ENCODE measurements around the gene RAB35. TPM values are rescaled to one million over a fixed set of nuclear protein-coding genes. Genes with fewer than 3 reads are reported as not detected.
A peak's percentile ranks its signal among the peaks of the same experiment; 100 is the strongest.

RAB35 gene
- 37.2 to 49.6 TPM (median 44.4 TPM) in 3 replicates for total RNA-seq
- long read RNA-seq, transcript RAB35-201 (6 exons, 2,945 nt) = major isoform, 17 of 21 reads
- long read RNA-seq, partial matches to known transcripts = 1 of 21 reads
- long read RNA-seq, other reads (novel, unspliced or antisense) = 3 of 21 reads

DNA sequence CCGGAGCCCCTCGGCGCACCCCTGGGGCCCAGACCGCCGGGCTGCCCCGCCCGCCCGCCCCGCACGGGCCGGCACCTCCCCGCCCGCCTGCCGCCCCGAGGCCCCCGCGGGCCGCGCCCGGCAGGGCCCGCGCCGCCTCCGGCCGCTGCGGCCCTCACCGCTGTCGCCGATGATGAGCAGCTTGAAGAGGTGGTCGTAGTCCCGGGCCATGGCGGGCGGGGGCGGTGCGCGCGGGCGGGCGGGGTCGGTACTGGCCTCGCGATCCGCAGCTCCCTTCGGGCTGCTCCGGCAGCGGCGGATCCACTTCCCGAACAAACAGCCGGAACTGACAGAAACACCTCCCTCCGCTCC lies at the start of gene RAB35:
Gene RAB35, minus strand, starts transcription at position 313 of the 351 bp plus-strand sequence. Its CDS starts 103 bp downstream, at position 210.
- Mint-ChIP-seq H3K4me1 (ENCODE audit: low read depth) (peaks cover 66% of the 10 kb centered on the region), H3K27ac (ENCODE audit: unreplicated experiment) (peak within 1 kb of the TSS; percentile 95), H3K27me3 (ENCODE audit: low read depth) (no peaks in the 10 kb centered on the region), H3K4me3 (ENCODE audit: unreplicated experiment) (peak within 1 kb of the TSS; percentile 98), H3K36me3 (ENCODE audit: low read depth) (peaks cover 1% of the 10 kb centered on the region), H3K9me3 (ENCODE audit: low read depth) (no peaks in the 10 kb centered on the region)
- no peak for DNase-seq (ENCODE audit: low spot score)
- TF ChIP-seq, protein P1, sequence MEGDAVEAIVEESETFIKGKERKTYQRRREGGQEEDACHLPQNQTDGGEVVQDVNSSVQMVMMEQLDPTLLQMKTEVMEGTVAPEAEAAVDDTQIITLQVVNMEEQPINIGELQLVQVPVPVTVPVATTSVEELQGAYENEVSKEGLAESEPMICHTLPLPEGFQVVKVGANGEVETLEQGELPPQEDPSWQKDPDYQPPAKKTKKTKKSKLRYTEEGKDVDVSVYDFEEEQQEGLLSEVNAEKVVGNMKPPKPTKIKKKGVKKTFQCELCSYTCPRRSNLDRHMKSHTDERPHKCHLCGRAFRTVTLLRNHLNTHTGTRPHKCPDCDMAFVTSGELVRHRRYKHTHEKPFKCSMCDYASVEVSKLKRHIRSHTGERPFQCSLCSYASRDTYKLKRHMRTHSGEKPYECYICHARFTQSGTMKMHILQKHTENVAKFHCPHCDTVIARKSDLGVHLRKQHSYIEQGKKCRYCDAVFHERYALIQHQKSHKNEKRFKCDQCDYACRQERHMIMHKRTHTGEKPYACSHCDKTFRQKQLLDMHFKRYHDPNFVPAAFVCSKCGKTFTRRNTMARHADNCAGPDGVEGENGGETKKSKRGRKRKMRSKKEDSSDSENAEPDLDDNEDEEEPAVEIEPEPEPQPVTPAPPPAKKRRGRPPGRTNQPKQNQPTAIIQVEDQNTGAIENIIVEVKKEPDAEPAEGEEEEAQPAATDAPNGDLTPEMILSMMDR (IDR thresholded peaks at IDR 0.05) = no peak

DNA sequence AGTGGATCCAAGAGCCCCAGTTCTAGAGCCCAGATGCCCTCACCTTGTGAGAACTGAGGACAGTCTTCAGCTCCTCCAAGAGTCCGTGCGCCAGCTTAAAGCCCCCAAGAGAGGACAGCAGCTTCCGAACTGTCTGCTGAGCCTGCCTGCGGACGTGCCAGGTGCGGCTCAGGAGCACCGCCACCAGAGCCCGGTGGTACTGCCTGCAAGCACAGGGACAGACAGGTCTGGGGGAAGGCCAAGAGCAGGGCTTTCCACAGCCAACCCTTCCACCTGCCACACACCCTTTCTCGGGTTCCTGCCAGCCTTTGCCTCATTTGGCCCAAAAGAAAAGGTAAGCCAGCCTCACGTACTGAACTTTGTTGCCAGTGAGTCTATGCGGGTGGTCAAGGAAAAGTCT lies 47.7 kb upstream of the RAB35 start:
- Mint-ChIP-seq H3K27me3 (ENCODE audit: low read depth) (no peaks in the 10 kb centered on the region), H3K36me3 (ENCODE audit: low read depth) (peaks cover 48% of the 10 kb centered on the region)

DNA sequence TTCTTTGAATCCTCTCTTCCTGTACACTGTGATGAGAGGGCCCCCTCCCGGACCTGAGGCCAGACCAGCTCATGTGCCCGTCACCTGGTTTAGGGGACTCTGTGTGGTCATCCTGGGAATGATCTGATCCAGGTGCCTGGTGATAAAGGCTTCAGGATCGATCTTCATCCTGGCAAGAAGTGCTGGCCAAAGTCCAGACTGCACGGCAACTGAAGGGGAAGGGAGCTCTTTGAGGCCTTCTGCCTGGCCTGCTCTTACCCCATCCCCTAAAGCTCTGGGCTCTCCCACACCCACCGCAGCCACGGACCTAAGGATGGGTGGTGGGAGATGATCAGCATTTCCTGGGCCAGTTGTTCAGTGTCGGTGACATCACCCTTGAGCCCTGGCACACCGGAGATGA lies 46.2 kb upstream of the RAB35 start:
- no peak for DNase-seq (ENCODE audit: low spot score)
- Mint-ChIP-seq H3K4me1 (ENCODE audit: low read depth) (no peaks in the 10 kb centered on the region), H3K27me3 (ENCODE audit: low read depth) (no peaks in the 10 kb centered on the region), H3K9me3 (ENCODE audit: low read depth) (no peaks in the 10 kb centered on the region), H3K36me3 (ENCODE audit: low read depth) (peaks cover 45% of the 10 kb centered on the region), H3K27ac (ENCODE audit: unreplicated experiment) (no peak overlapping the region), H3K4me3 (ENCODE audit: unreplicated experiment) (no peak overlapping the region)
- TF ChIP-seq, protein P1 (IDR thresholded peaks at IDR 0.05) = no peak

More for the DNA sequence above, 47.7 kb upstream of the RAB35 start:
- TF ChIP-seq, protein P1 (IDR thresholded peaks at IDR 0.05) = no peak
- Mint-ChIP-seq H3K9me3 (ENCODE audit: low read depth) (no peaks in the 10 kb centered on the region), H3K4me3 (ENCODE audit: unreplicated experiment) (no peak overlapping the region), H3K27ac (ENCODE audit: unreplicated experiment) (no peak overlapping the region), H3K4me1 (ENCODE audit: low read depth) (no peaks in the 10 kb centered on the region)
- no peak for DNase-seq (ENCODE audit: low spot score)

DNA sequence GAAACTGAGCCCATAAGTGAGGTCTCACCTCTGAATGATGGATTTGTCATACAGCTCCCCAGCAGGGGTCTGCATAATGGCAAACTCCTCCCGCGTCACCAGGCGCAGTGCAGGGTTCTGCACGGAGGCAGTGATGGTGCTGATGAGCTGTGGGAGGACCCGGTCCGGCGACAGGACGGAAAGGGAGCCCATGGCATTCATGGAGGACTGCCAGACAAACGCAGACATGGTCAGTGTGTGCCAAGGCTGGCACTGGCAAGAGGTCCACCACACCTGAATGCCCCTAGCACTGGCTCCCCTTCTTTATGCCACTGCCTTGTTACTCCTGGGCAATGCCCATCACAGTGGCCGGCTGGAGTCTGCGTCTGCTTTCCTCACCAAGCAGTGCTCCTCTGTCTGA lies 45.3 kb upstream of the RAB35 start:
- no peaks in the 10 kb centered on the region for H3K27me3 Mint-ChIP-seq (ENCODE audit: low read depth)
- no peak for DNase-seq (ENCODE audit: low spot score)
- H3K36me3 Mint-ChIP-seq (ENCODE audit: low read depth) = peaks cover 51% of the 10 kb centered on the region
- no peaks in the 10 kb centered on the region for H3K4me1 Mint-ChIP-seq (ENCODE audit: low read depth)
- no peak overlapping the region for H3K4me3 Mint-ChIP-seq (ENCODE audit: unreplicated experiment)
- TF ChIP-seq, protein P1 (IDR thresholded peaks at IDR 0.05) = no peak
- H3K9me3 Mint-ChIP-seq (ENCODE audit: low read depth) = no peaks in the 10 kb centered on the region
- no peak overlapping the region for H3K27ac Mint-ChIP-seq (ENCODE audit: unreplicated experiment)

DNA sequence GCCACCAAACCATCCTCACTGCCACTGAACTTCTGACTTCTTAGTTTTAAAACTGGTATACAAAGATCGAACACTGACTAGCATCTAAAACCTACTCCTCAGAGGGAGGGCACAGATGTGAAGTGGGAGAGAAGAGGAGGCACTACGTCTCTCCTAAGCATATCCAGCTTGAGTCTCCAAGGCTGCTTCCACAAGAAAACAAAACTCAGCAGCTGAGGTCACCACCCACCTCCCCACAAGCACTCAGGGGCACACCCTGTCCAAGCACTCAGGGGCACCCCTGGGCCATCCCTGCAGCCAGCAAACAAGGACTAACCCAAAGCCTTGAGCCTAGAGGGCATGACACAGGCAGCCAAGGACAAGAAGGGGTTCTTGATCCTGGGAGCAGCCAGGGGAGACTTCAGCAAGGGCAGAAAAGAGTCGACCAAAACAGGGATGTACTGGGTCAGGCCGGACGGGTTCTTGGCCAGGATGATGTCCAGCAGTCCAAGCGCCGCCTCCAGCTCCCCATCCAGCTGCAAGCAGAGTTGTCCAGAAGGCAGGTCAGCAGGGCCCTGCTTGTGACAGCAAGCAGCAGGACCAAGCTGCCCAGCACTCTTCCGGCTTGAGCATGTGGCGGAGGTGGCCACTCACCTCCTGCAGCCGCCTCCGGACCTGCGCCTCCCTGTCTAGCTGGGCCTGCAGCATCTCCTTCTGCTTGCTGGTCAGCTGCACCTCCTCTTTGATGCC lies 43.1 kb upstream of the RAB35 start:
- Mint-ChIP-seq H3K36me3 (ENCODE audit: low read depth) (peaks cover 61% of the 10 kb centered on the region), H3K4me1 (ENCODE audit: low read depth) (no peaks in the 10 kb centered on the region), H3K4me3 (ENCODE audit: unreplicated experiment) (no peak overlapping the region)

More for the DNA sequence above, 43.1 kb upstream of the RAB35 start:
- TF ChIP-seq, protein P1 (IDR thresholded peaks at IDR 0.05) = no peak
- H3K27me3 Mint-ChIP-seq (ENCODE audit: low read depth) = no peaks in the 10 kb centered on the region
- no peaks in the 10 kb centered on the region for H3K9me3 Mint-ChIP-seq (ENCODE audit: low read depth)
- no peak overlapping the region for H3K27ac Mint-ChIP-seq (ENCODE audit: unreplicated experiment)
- DNase-seq (ENCODE audit: low spot score) = no peak
